HFFc6 (cell line): Measurements from ENCODE around the gene ITGAE. TPM values are rescaled to one million over a fixed set of nuclear protein-coding genes. Genes with fewer than 3 reads are reported as not detected.

Source experiments
- DNase-seq: peaks from one replicate; pipeline ENCODE4 v3.0.0-alpha.2; 2018
- H3K27ac Mint-ChIP-seq: 2 replicates; pipeline ENCODE4 v1.8.0; 2020; ENCODE audit warnings: mild to moderate bottlenecking, mixed read lengths
- H3K27me3 Mint-ChIP-seq: 2 replicates; pipeline ENCODE4 v1.8.0; 2021; ENCODE audit warnings: mild to moderate bottlenecking, moderate library complexity, mixed read lengths; ENCODE audit not compliant: insufficient read depth
- H3K36me3 Mint-ChIP-seq: 2 replicates; pipeline ENCODE4 v1.8.0; 2021; ENCODE audit warnings: low read depth, mixed read lengths
- H3K4me1 Mint-ChIP-seq: 2 replicates; pipeline ENCODE4 v1.8.0; 2020; ENCODE audit warnings: low read depth, mixed read lengths
- H3K4me3 Mint-ChIP-seq: 2 replicates; pipeline ENCODE4 v1.8.0; 2020; ENCODE audit warnings: mild to moderate bottlenecking, moderate library complexity, mixed read lengths
- H3K9me3 Mint-ChIP-seq: 2 replicates; pipeline ENCODE4 v1.8.0; 2020; ENCODE audit warnings: mild to moderate bottlenecking, mixed read lengths
- CTCF ChIP-seq: fragments of 200-600 bp; sonication (generic); IDR thresholded peaks from 2 replicates; pipeline ENCODE4 v1.5.0; 2021; ENCODE audit warnings: antibody characterized with exemption, mild to moderate bottlenecking
- total RNA-seq, 6 experiments: library from RNA; stranded (reverse); fragmentation: NEBNext Ultra II Directional; extraction: Animal tissue kit (Norgen Biotek cat#: 25700); gene quantifications; 2 replicates in 1 of 6; 3 replicates in 5 of 6; pipeline ENCODE4 v1.2.3, GENCODE V29; 2021

ITGAE gene
- total RNA-seq, 6 experiments from 2014 or later: 28.2 to 35.0 (median 30.8) TPM

GRCh38 chr17:3835410-3836229, 34.6 kb upstream of the ITGAE start:
- TF ChIP-seq CTCF: no peak
- H3K9me3 Mint-ChIP-seq: no peaks in the 10 kb centered on the region
- no peak for DNase-seq
- peaks cover 13% of the 10 kb centered on the region for H3K36me3 Mint-ChIP-seq
- H3K4me1 Mint-ChIP-seq: peaks cover 12% of the 10 kb centered on the region
- no peak overlapping the region for H3K4me3 Mint-ChIP-seq
- H3K27me3 Mint-ChIP-seq: no peaks in the 10 kb centered on the region
- H3K27ac Mint-ChIP-seq: no peak overlapping the region

GRCh38 chr17:3834811-3835210, 33.8 kb upstream of the ITGAE start:
- Mint-ChIP-seq H3K9me3 (no peaks in the 10 kb centered on the region), H3K4me1 (peaks cover 12% of the 10 kb centered on the region), H3K36me3 (peaks cover 10% of the 10 kb centered on the region), H3K27me3 (no peaks in the 10 kb centered on the region), H3K27ac (no peak overlapping the region), H3K4me3 (no peak overlapping the region)
- DNase-seq: no peak
- TF ChIP-seq CTCF: no peak

GRCh38 chr17:3828852-3829232, 27.9 kb upstream of the ITGAE start:
- DNase-seq: no peak
- H3K9me3 Mint-ChIP-seq: no peaks in the 10 kb centered on the region
- no peak overlapping the region for H3K27ac Mint-ChIP-seq
- TF ChIP-seq CTCF: no peak
- peaks cover 22% of the 10 kb centered on the region for H3K4me1 Mint-ChIP-seq
- H3K36me3 Mint-ChIP-seq: peaks cover 38% of the 10 kb centered on the region
- H3K4me3 Mint-ChIP-seq: no peak overlapping the region
- no peaks in the 10 kb centered on the region for H3K27me3 Mint-ChIP-seq

GRCh38 chr17:3828151-3828851, 27.3 kb upstream of the ITGAE start:
- peak; percentile 21 for DNase-seq
- TF ChIP-seq CTCF: no peak
- H3K4me1 Mint-ChIP-seq: peaks cover 22% of the 10 kb centered on the region
- H3K27ac Mint-ChIP-seq: peak overlapping the region; percentile 70
- H3K4me3 Mint-ChIP-seq: no peak overlapping the region
- no peaks in the 10 kb centered on the region for H3K27me3 Mint-ChIP-seq
- no peaks in the 10 kb centered on the region for H3K9me3 Mint-ChIP-seq
- H3K36me3 Mint-ChIP-seq: peaks cover 41% of the 10 kb centered on the region

GRCh38 chr17:3827124-3827773, 26.3 kb upstream of the ITGAE start:
- Mint-ChIP-seq H3K9me3 (no peaks in the 10 kb centered on the region), H3K27me3 (no peaks in the 10 kb centered on the region), H3K36me3 (peaks cover 43% of the 10 kb centered on the region), H3K4me1 (peaks cover 22% of the 10 kb centered on the region), H3K4me3 (no peak overlapping the region), H3K27ac (peak overlapping the region; percentile 69)
- DNase-seq: peak; percentile 59
- peak; percentile 85 for TF ChIP-seq CTCF
